DND-41 (cell line): ENCODE measurements around the gene ZNF653.

Experiments used
- ATAC-seq: fragments of 200-7000 bp; cut with Tn5 transposase; 3 replicates; pipeline ENCODE4 v1.9.1; 2021; ENCODE audit warnings: low read depth; ENCODE audit not compliant: insufficient read depth
- DNase-seq: peaks from one replicate; pipeline ENCODE4 v3.0.0-alpha.2; 2020
- H2AFZ ChIP-seq: 2 replicates; pipeline ENCODE4 v1.6.0; 2012; ENCODE audit warnings: low read depth, low read length
- H3K27ac ChIP-seq: 2 replicates; pipeline ENCODE4 v1.5.1; 2012; ENCODE audit warnings: low read length, inconsistent platforms
- H3K27me3 ChIP-seq: fragments of 200-600 bp; sonication (generic); 2 replicates; pipeline ENCODE4 v1.6.0; 2012; ENCODE audit warnings: low read length, mild to moderate bottlenecking, inconsistent platforms; ENCODE audit not compliant: insufficient read depth, poor library complexity
- H3K36me3 ChIP-seq: 2 replicates; pipeline ENCODE4 v1.5.1; 2012; ENCODE audit warnings: low read length, inconsistent platforms; ENCODE audit not compliant: insufficient read depth
- H3K4me1 ChIP-seq: 2 replicates; pipeline ENCODE4 v1.5.1; 2012; ENCODE audit warnings: mild to moderate bottlenecking, low read length; ENCODE audit not compliant: insufficient read depth
- H3K4me2 ChIP-seq: 2 replicates; pipeline ENCODE4 v1.6.0; 2012; ENCODE audit warnings: mild to moderate bottlenecking, moderate library complexity, low read length, inconsistent platforms; ENCODE audit not compliant: insufficient read depth
- H3K4me3 ChIP-seq, 2 experiments: fragments of 200-600 bp in 1 of 2; shearing (Covaris generic) in 1 of 2; 2 replicates each; pipeline ENCODE4 v1.5.1; 2012 to 2016; ENCODE audit warnings: inconsistent platforms in 2 of 2, low read length in 2 of 2, mild to moderate bottlenecking in 2 of 2, low read depth in 1 of 2, moderate library complexity in 1 of 2
- H3K79me2 ChIP-seq: 2 replicates; pipeline ENCODE4 v1.6.0; 2012; ENCODE audit warnings: low read length, inconsistent platforms; ENCODE audit not compliant: insufficient read depth
- H3K9ac ChIP-seq: 2 replicates; pipeline ENCODE4 v1.6.0; 2012; ENCODE audit warnings: low read depth, mild to moderate bottlenecking, inconsistent platforms, low read length, moderate library complexity
- H3K9me3 ChIP-seq: 2 replicates; pipeline ENCODE4 v1.5.1; 2012; ENCODE audit warnings: low read length, moderate library complexity, mild to moderate bottlenecking, inconsistent platforms; ENCODE audit not compliant: insufficient read depth, severe bottlenecking
- H4K20me1 ChIP-seq: 2 replicates; pipeline ENCODE4 v1.6.0; 2012; ENCODE audit warnings: low read length; ENCODE audit not compliant: insufficient read depth
- EZH2 ChIP-seq: IDR thresholded peaks from 3 replicates; pipeline ENCODE4 v1.6.1; 2012; ENCODE audit warnings: borderline replicate concordance, low read depth, mild to moderate bottlenecking, moderate library complexity, low read length, inconsistent platforms; ENCODE audit not compliant: severe bottlenecking
- TF ChIP-seq, protein P1 (sequence below): IDR thresholded peaks from 2 replicates; pipeline ENCODE4 v1.5.1; 2012; ENCODE audit warnings: borderline replicate concordance, low read length, moderate library complexity, mild to moderate bottlenecking; ENCODE audit not compliant: poor library complexity, severe bottlenecking; ENCODE audit errors: extremely low read depth

ZNF653 gene

DNA sequence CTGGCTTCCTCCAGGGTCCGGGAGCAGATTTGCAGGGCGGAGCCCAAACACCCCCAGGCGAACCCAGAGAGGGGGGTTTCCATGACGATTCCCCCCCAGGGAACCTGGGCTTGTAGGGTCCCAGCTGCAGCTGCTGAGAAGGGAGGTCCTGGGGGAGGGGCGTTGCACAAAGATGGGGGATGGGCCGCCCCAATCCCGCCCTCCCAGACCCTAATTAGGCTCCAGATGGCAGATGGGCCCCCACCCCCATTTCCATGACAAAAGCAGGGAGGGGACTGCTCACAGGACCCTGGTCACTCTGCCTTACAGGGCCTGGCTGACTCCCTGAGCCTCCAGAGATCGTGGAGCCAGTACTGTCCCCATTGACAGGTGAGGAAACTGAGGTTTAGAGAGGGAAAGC is 40.0 kb downstream of the ZNF653 start:
- no peaks in the 10 kb centered on the region for H3K36me3 ChIP-seq
- no peak overlapping the region for H3K27ac ChIP-seq
- no peaks in the 10 kb centered on the region for H3K9me3 ChIP-seq
- TF ChIP-seq, protein P1, sequence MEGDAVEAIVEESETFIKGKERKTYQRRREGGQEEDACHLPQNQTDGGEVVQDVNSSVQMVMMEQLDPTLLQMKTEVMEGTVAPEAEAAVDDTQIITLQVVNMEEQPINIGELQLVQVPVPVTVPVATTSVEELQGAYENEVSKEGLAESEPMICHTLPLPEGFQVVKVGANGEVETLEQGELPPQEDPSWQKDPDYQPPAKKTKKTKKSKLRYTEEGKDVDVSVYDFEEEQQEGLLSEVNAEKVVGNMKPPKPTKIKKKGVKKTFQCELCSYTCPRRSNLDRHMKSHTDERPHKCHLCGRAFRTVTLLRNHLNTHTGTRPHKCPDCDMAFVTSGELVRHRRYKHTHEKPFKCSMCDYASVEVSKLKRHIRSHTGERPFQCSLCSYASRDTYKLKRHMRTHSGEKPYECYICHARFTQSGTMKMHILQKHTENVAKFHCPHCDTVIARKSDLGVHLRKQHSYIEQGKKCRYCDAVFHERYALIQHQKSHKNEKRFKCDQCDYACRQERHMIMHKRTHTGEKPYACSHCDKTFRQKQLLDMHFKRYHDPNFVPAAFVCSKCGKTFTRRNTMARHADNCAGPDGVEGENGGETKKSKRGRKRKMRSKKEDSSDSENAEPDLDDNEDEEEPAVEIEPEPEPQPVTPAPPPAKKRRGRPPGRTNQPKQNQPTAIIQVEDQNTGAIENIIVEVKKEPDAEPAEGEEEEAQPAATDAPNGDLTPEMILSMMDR: no peak
- no peak for TF ChIP-seq EZH2
- H4K20me1 ChIP-seq: no peaks in the 10 kb centered on the region
- H3K4me2 ChIP-seq: no peak overlapping the region
- H3K9ac ChIP-seq: no peak overlapping the region
- no peaks in the 10 kb centered on the region for H3K4me1 ChIP-seq
- no peaks in the 10 kb centered on the region for H3K79me2 ChIP-seq
- no peaks in the 10 kb centered on the region for H3K27me3 ChIP-seq
- H3K4me3 ChIP-seq: no peak overlapping the region
- H2AFZ ChIP-seq: no peak overlapping the region
- DNase-seq (no peak), ATAC-seq (no peak)

DNA sequence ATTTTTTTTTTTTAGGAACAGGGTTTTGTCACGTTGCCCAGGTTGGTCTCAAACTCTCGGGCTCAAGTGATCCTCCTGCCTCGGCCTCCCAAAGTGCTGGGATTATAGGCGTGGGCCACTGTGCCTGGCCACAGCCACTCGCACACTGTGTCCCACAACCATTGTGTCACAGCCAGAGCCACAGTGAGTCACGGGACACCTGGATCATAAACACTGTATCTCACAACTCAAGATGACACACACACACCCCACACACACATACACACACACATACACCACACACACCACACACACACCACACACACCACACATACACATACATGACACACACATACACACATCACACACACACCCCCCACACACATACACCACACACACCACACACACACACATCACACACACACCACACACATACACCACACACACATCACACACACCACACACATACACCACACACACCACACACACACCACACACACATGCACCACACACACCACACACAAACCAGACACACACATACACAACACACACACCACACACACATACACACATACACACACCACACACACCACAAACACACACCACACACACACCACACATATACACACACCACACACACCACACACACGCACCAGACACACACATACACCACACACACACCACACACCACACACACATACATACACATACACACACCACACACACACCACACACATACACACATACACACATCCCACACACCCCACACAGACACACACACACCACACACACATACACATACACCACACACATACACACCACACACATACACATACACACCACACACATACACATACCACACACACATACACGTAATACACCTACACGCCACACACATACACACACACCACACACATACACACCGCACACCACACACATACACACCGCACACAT is 41.0 kb downstream of the ZNF653 start:
- Histone ChIP-seq H3K4me1 (no peaks in the 10 kb centered on the region), H3K4me3 (no peak overlapping the region), H3K27ac (no peak overlapping the region), H3K9ac (no peak overlapping the region), H4K20me1 (no peaks in the 10 kb centered on the region), H3K27me3 (no peaks in the 10 kb centered on the region), H3K79me2 (no peaks in the 10 kb centered on the region), H3K4me2 (no peak overlapping the region), H3K36me3 (no peaks in the 10 kb centered on the region), H3K9me3 (no peaks in the 10 kb centered on the region), H2AFZ (no peak overlapping the region)
- DNase-seq (no peak), ATAC-seq (no peak)
- TF ChIP-seq, protein P1: no peak
- TF ChIP-seq EZH2: no peak

DNA sequence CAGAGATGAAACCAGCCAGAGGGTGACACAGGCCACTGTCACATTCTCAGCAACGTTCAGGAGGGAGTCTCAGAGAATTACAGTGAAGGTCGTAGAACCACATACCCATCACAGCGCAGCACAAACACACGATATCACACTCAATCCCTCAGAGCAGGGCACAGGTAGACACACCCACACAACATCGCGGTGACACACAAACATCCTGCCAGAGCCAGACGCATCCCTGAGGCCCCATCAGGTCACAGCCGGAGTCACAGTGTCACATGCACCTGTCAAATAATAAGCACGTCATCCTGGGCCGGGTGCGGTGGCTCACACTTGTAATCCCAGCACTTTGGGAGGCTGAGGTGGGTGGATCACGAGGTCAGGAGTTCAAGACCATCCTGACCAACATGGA is 42.2 kb downstream of the ZNF653 start:
- Histone ChIP-seq H4K20me1 (no peaks in the 10 kb centered on the region), H3K27me3 (no peaks in the 10 kb centered on the region), H3K4me1 (no peaks in the 10 kb centered on the region), H3K27ac (no peak overlapping the region), H3K4me2 (no peak overlapping the region), H2AFZ (no peak overlapping the region), H3K4me3 (no peak overlapping the region), H3K36me3 (no peaks in the 10 kb centered on the region), H3K79me2 (no peaks in the 10 kb centered on the region), H3K9me3 (no peaks in the 10 kb centered on the region), H3K9ac (no peak overlapping the region)
- ATAC-seq (no peak), DNase-seq (no peak)
- TF ChIP-seq, protein P1: no peak
- TF ChIP-seq EZH2: no peak
